ENCODE measurements around the gene AKR1C1.
"Not testable (repeated sequence)": the region's sequence is repeated elsewhere in the genome, so short reads cannot be mapped to it uniquely, and the experiment has no call there.

AKR1C1 gene

DNA sequence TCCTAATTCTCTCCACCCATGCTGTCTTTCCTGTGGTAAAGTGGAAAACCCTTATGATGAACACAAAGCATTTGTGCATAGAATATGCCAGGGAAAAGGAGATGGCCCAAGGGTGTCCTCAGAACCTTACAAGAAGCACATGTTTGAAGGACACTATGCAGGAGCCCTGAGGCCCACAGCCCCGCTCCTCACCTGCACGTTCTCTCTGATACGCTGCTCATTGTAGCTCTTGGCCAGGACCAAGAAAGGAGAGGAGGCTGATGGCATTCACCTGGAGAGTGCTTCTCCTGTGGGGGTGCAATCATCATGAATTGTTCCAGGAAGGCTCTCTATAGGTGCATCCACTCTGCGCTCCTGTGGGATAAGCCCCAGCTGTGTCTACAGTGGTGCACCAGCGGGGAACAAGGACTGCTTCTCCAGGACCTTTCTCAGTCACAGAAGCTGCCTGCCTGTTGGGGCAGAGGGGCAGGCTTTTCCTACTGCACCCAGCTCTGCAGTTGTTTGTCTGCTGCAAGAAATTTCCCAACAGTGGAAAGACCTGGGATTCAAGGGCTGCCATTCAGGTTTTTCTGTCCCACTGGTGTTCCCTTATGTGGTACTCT, 20.5 kb downstream of the AKR1C1 start:
- no peak for DNase-seq (ENCODE audit: low spot score)

GRCh38 chr10:4984223-4984622, 21.0 kb downstream of the AKR1C1 start:
- DNase-seq (ENCODE audit: low spot score), result no peak

- DNase-seq (ENCODE audit: low spot score), result no peak
These were observed 21.9 kb downstream of the AKR1C1 start for GRCh38 chr10:4984971-4985594.

DNA sequence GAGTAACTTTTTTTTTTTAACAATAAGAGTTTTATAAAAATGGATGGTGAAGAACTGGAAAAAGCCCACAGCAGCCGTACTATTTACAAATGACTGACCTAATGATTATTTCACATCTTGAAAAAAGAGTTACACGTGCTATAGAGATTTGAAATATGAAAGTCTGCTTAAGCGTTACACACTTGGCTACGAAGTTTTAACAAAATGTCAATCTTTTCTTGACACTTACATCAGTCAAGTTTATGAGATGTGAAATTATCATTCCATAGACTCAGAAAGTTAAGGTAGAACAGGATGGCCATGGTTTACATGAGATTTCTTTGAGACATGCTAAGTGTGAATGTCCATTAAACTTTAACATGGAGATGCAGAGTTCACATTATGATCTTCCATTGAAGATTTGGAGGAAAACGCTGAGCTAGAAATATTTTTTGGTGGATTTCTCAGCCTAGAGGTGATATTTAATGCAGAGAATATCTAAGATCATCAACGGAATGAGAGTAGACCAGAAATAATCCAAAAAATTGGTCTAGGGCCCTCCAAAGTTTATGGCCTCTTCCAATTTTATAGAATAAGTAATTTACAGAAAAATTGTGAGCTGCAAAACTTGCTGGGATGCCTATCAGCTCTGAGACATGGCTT, 24.9 kb downstream of the AKR1C1 start:
- not testable (repeated sequence) for DNase-seq (ENCODE audit: low spot score)

- no peak for DNase-seq (ENCODE audit: low spot score)
These were observed 27.0 kb downstream of the AKR1C1 start for GRCh38 chr10:4990217-4990616.

DNA sequence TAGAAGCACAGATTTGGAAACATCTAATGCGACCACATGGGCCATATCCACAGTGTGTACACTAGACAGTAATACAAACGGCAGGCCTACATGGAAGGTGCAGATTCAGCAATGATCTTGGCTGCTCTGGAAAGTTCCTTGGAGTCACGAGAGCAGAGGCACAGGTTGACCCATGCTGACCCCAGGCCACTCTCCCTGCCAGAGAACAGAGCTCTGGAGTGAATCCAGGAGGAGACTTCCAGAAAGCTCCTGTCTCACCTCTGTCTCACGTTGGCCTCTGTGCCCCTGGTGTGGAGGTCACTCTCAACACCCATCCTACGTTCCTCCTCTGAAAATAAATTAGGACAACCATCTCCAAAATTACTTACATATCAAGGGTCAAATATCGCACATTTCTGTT, 28.2 kb downstream of the AKR1C1 start:
- DNase-seq (ENCODE audit: low spot score), result not testable (repeated sequence)

GRCh38 chr10:4992564-4992963, 29.3 kb downstream of the AKR1C1 start:
- not testable (repeated sequence) for DNase-seq (ENCODE audit: low spot score)

DNA sequence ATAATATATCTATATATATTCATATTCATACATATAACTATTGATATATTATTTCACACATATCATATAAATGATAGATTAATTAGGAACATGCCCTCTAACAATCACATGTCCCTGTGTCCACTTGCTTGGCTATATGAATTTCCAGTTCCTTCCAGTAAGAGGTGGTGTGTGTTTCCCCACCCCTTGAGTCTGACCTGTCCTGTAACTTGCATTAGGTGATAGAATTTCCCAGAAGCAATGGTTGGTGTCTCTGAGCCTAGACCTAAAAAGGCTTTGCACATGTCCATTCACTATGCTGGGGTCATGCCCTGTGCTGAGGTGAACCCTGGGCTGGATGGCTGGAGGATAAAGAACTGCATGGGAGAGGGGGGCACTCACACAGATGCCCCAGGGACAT, 31.0 kb downstream of the AKR1C1 start:
- DNase-seq (ENCODE audit: low spot score), result not testable (repeated sequence)

DNA sequence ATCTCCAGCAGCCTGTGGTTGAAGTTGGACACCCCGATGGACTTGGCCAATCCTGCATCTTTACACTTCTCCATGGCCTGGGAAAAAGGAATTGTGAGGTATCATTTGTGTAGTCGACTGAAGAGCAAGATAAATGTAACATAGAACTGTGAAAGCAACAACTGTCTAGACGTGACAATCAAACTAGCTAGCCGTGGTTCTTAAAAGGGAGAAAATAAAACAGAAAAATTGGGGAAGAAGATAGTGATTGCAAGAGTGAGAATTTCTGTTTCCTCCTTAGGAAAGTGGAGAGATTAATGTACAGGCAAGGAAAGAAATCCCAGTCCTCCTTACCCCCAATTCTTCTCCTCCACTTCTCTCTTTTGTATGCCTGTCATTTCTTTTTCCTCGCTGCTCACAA, 35.5 kb downstream of the AKR1C1 start:
- no peak for DNase-seq (ENCODE audit: low spot score)

GRCh38 chr10:5002013-5002727, 39.0 kb downstream of the AKR1C1 start:
- DNase-seq (ENCODE audit: low spot score), result no peak

DNA sequence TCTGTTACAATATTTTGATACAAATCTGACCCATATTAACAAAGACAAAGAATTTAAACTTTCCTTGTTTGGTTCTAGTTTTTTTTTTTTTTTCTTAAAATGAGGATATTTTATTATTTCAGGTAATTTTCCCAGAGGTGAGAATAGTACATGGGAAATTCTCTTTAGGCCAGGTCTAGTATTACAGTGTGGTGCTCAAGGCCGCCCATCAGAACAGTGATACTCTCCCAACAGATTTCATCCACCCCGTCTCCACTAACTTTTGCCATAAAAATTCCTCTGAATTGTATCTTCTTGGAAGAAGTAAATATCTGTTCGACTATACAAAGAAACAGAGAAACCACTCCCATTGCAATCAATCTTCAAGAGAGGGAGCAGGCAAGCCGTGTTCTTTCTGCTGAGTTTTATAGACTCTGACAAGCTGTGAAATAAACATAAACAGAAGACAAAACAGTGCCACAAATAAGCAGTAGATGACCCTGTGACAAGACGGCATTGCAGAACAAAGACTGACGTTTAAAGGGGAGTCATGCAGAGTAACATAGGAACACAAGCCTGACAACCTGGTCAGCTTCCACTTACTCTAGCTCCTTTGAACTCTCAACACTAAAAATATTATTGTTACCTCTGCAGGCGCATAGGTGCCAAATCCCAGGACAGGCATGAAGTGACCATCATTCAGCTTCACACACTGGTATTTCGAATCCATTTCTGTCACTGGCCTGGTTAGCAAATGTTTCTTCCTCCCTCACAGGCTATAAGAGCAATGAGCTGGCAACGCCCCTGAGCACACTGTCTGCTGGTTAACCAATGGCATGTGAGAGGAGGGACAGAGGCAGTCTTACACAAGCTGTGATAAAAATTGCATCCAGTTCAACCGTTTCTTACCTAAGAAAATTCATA, 40.2 kb downstream of the AKR1C1 start, which contains the start of gene AKR1C2:
Gene AKR1C2, minus strand, starts transcription at position 731 of the 903 bp plus-strand sequence. Its CDS starts 22 bp downstream, at position 709.
- not testable (repeated sequence) for DNase-seq (ENCODE audit: low spot score)

DNA sequence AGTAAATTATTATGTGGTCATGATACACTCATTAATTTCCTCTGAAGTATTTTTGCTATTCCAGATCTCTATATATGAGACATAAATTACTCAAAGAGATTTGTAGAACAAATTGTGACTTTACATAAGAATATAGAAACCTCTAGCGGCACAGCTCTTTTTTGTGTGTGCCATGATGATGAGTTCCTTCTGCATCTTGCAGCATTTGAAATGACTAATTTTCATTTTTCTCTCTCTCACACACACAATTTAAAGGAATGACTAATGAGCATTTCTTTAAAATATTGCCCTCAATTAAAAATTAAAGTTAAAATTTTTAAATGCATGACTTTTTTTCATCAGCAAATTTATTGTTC, 40.8 kb downstream of the AKR1C1 start:
- not testable (repeated sequence) for DNase-seq (ENCODE audit: low spot score)

DNA sequence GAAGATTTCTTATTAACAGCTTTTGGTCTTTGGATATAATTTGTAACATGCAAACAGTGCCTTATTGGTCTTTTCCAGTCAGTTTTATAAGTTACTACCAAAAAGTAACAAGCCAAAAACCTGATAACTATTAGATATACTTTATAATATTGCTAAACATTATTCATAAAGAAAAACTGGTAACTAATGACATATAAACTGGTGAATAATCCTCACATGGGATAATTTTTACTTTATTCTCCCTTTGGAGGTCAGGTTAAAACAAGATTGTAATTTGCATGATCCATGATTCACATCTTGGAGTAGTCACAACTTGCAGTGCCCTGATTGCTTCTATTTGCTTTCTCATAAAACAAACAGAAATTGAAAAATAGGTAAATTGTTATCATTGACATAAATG, 41.3 kb downstream of the AKR1C1 start:
- DNase-seq (ENCODE audit: low spot score), result not testable (repeated sequence)

- not testable (repeated sequence) for DNase-seq (ENCODE audit: low spot score)
These were observed 45.8 kb downstream of the AKR1C1 start for GRCh38 chr10:5008857-5009548.

- not testable (repeated sequence) for DNase-seq (ENCODE audit: low spot score)
These were observed 46.8 kb downstream of the AKR1C1 start for GRCh38 chr10:5010043-5010442.

DNA sequence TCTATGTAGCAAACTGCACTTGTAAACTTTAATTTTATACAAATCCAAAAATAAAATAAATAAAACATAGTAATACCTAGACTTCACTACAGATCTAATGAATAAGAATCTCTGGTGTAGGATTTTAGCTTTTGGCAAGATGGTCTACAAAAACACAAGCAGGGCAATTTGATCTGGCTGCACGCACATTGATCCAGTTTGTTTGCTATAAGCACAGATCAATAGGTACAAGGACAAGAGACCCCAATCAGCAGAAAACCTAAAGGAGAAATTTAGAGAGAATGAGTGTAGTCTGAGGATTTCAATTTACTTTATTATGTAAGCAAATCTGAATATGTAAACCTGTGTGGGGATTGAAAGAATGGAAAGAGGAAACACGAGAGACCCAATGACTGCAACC, 48.2 kb downstream of the AKR1C1 start:
- DNase-seq (ENCODE audit: low spot score), result not testable (repeated sequence)

DNA sequence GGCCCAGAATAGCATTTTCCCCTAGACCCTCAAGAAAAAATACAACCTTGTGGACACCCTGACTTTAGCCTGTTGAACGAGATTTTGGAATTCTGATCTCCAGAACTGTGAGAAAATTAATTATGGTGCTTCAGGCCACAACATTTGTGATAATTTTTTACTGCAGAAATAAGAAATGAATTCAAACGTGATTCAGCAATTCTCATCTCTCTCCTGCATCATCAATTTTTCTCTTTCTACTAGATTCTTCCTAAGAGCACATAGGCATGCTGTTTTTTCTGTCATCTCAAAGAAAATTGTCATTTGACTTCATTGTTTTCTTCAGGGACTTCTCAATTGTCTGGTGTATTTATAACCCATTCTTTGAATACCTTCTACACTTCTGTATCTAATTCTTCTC, 49.4 kb downstream of the AKR1C1 start:
- DNase-seq (ENCODE audit: low spot score), result no peak

GRCh38 chr10:5013385-5013784, 50.2 kb downstream of the AKR1C1 start:
- no peak for DNase-seq (ENCODE audit: low spot score)

DNA sequence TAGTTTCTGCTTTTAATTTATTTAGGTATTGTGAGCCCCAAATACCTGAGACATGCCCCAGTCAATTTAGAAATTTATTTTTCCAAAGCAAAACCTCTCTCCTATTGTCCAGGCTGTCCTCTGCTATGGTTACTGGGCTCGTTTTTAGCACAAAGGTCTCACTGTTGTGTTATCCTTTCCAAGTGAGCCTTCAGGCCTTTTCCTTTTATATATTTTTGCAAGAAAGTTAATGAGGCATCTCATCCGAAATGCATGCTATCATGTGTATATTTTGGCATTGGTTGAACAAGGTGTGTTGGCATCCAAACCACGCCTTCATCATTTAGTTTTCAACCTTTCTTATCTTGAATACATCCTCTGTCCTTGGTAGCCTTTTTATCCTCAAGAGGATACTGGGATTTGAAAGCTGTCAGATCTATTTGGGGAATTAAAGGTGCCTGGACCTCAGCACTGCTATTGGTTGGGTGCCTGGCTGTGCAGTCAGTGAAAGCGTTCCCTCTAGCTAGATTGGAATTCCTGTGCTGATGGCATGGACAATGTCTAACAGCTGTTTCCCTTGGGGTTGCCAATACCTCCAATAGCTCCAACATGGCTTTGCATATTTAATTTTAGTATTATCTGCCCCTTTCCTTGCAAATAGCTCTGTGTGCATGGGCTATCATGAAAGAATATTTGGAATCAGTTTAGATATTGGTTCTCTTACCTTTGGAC, 51.1 kb downstream of the AKR1C1 start:
- DNase-seq (ENCODE audit: low spot score), result not testable (repeated sequence)

DNA sequence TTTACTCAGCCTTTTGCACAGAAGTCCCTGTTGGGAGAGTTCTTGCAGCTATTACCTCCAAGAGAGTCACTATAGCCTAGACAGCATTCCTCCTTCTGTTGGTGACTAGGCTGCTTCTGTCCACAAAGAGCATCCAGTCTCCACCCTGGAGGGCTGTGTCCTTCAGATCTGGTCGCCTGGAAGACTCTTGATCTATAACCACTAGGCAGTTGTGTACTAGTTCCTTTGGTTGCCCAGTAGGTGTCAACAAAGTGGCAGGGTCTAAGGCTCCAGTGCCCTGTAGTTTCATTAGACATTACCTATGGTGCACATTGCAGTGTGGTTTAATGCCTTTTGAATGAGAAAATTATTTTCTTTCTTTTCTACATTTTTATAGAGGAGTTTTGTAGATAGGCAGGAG, 51.7 kb downstream of the AKR1C1 start:
- no peak for DNase-seq (ENCODE audit: low spot score)
